Heart right ventricle (tissue), 16 donors: ENCODE data around the gene GNG7. TPM values are rescaled to one million over a fixed set of nuclear protein-coding genes. Genes with fewer than 3 reads are reported as not detected.
A peak's percentile ranks its signal among the peaks of the same experiment; 100 is the strongest.
"Not testable (repeated sequence)": the region's sequence is repeated elsewhere in the genome, so short reads cannot be mapped to it uniquely, and the experiment has no call there.

ENCODE experiments used
- ATAC-seq, 8 donors: fragments of 200-7000 bp; cut with Tn5 transposase; one replicate each; pipeline ENCODE4 v1.9.1; 2020; ENCODE audit warnings: mild to moderate bottlenecking in 8 of 8, moderate library complexity in 8 of 8, moderate number of reproducible peaks in 1 of 8
- DNase-seq, 2 donors: peaks; one replicate each; pipeline ENCODE4 v3.0.0-alpha.2; 2020
- H3K27ac ChIP-seq, 10 donors: fragments of 200-600 bp; sonication (generic) in 2 of 10; one replicate each; pipeline versions ENCODE4 v1.5.0 to v1.8.0; 2020 to 2022; ENCODE audit warnings: mild to moderate bottlenecking in 3 of 10
- H3K27me3 ChIP-seq, 7 donors: fragments of 200-600 bp; one replicate each; pipeline ENCODE4 v1.8.0; 2021 to 2022; ENCODE audit warnings: mild to moderate bottlenecking in 2 of 7
- H3K36me3 ChIP-seq, 9 donors: fragments of 200-600 bp; sonication (generic) in 1 of 9; one replicate each; pipeline versions ENCODE4 v1.5.0 to v1.8.0; 2020 to 2022; ENCODE audit warnings: mild to moderate bottlenecking in 2 of 9
- H3K4me1 ChIP-seq, 9 donors: fragments of 200-600 bp; sonication (generic) in 1 of 9; one replicate each; pipeline versions ENCODE4 v1.5.0 to v1.8.0; 2020 to 2022; ENCODE audit warnings: mild to moderate bottlenecking in 4 of 9
- H3K4me3 ChIP-seq, 10 donors: fragments of 200-600 bp; sonication (generic) in 2 of 10; one replicate each; pipeline versions ENCODE4 v1.5.0 to v1.8.0; 2020 to 2022; ENCODE audit warnings: mild to moderate bottlenecking in 7 of 10, moderate library complexity in 2 of 10
- H3K9me3 ChIP-seq, 11 donors: fragments of 200-600 bp in 10 of 11; sonication (generic) in 2 of 11; one replicate each; pipeline versions ENCODE4 v1.5.0 to v1.8.0; 2013 to 2022; ENCODE audit warnings: mild to moderate bottlenecking in 2 of 11, control low read depth in 1 of 11, moderate library complexity in 1 of 11
- WGBS, 2 donors: extraction: QIAGEN DNeasy Blood & Tissue Kit; methylation state at CpG; one replicate each; pipeline ENCODE4 v1.1.7; 2013; ENCODE audit warnings: inconsistent platforms in 1 of 2; 5-methylcytosine and 5-hydroxymethylcytosine counted together
- intact Hi-C, 10 donors: fragments of 100-400 bp; cut with DNase I; formaldehyde crosslinking; loops; one replicate each; pipeline versions ENCODE4 v1.11.1 to v1.14.2; 2022
- polyA plus RNA-seq, 2 donors: library from polyadenylated mRNA; stranded (reverse); fragments of 200-250 nt; gene quantifications; one replicate each; pipeline ENCODE4 v1.2.3, GENCODE V29; 2013
- total RNA-seq, 10 donors: library from RNA; stranded (reverse); fragmentation: NEBNext Ultra II Directional in 3 of 10; extraction: Animal tissue kit (Norgen Biotek cat#: 25700) in 3 of 10; gene quantifications; one replicate each; pipeline versions ENCODE4 v1.2.1 to v1.2.4, GENCODE V29; 2021 to 2023
- TF ChIP-seq, protein P1 (sequence below), 9 donors: fragments of 200-600 bp; sonication (generic) in 2 of 9; IDR thresholded peaks; one replicate each; pipeline versions ENCODE4 v1.5.0 to v1.8.0; 2021 to 2022; ENCODE audit warnings: antibody characterized with exemption in 9 of 9, mild to moderate bottlenecking in 5 of 9, moderate library complexity in 1 of 9
- donor health status: Arrhythmogenic right ventricular cardiomyopathy.
- donor health status: ischemic (EF 13 %, LVEDD 7.1; RV severe dilation, severe dysfunction).
- donor health status: healthy with polysubstance abuse.
- donor health status: DM: no; HTN: yes; CAD: no.
- donor health status: DM: no; HTN: no; CAD: no.
- donor health status: ischemic (EF 25% LVEDD 6.9; RV normal size, moderate dysfunction).
- donor health status: ischemic (EF 25% LVEDD 5.7; RV mildly dilated, moderate dysfunction).
- donor health status: healthy.
- donor health status: DM: yes; HTN: yes; CAD: no.
- donor health status: Ischemic cardiomyopathy.
- donor health status: ischemic (EF 35%, LVEDD 5.7; RV mildly dilated, moderate dysfunction).
- donor health status: nonischemic (EF 11% LVEDD 7.7; RV severe dilation, severe dysfunction).
- donor health status: DM: yes; HTN: yes; CAD: no.
- donor health status: PGD.
- donor health status: ischemic (EF 29% LVEDD 5.4; RV normal size, mild dysfunction).
- donor health status: nonischemic (EF 23%, LVEDD 6.1; RV moderate dilation, normal function).

Gene GNG7
- total and polyA plus RNA-seq, 12 donors = 8.4 to 56.9 (median 39.1) TPM

DNA sequence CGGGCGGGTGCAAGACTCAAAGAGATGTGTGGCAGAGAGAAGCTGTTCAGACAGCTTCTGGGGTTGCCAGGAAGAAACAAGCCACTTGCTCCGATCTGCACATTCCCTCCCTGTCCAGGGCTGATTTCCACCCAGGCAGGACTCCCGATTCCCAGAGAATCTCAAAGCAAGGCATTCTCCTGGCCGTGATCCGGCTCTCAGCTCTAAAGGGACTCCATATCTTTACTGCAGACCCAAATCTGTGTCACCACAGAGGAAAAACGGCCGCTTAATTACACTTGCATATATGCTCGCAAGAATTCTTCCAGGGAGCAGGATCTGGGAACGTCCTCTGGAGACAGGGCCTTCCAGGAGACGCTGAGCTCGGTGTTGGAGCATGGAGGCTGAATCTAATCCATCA lies 25.7 kb downstream of the GNG7 start:
- H3K27ac ChIP-seq = no peak overlapping the region
- H3K27me3 ChIP-seq = no peaks in the 10 kb centered on the region
- H3K9me3 ChIP-seq = no peaks in the 10 kb centered on the region
- H3K4me1 ChIP-seq = peaks cover 0 to 25% (median 6%) of the 10 kb centered on the region in 9 donors
- H3K36me3 ChIP-seq = peaks cover 0 to 5% (median 0%) of the 10 kb centered on the region in 9 donors
- TF ChIP-seq, protein P1, sequence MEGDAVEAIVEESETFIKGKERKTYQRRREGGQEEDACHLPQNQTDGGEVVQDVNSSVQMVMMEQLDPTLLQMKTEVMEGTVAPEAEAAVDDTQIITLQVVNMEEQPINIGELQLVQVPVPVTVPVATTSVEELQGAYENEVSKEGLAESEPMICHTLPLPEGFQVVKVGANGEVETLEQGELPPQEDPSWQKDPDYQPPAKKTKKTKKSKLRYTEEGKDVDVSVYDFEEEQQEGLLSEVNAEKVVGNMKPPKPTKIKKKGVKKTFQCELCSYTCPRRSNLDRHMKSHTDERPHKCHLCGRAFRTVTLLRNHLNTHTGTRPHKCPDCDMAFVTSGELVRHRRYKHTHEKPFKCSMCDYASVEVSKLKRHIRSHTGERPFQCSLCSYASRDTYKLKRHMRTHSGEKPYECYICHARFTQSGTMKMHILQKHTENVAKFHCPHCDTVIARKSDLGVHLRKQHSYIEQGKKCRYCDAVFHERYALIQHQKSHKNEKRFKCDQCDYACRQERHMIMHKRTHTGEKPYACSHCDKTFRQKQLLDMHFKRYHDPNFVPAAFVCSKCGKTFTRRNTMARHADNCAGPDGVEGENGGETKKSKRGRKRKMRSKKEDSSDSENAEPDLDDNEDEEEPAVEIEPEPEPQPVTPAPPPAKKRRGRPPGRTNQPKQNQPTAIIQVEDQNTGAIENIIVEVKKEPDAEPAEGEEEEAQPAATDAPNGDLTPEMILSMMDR (IDR thresholded peaks at IDR 0.05) = no peak
- DNase-seq (no peak), ATAC-seq (no peak)
- intact Hi-C loops = no loop called here
- 71 to 74% methylated on average over 12 of the region's 12 CpGs for WGBS, 2 donors
- H3K4me3 ChIP-seq = no peak overlapping the region

DNA sequence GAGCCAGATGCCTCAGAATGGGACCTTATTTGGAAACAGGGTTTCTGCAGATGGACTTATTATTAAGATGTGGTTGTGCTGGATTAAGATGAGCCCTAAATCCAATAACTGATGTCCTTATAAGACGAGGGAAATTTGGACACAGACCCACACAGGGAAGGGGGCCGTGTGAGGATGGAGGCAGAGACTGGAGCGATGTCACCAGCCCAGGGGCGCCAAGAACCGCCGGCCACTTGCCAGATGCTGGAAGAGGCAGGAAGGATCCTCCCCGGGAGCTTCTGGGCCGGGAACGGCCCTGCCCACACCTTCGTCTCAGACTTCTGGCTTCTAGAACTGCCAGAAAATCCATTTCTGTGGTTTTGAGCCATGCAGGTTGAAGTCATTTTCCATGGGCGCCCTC lies 26.6 kb downstream of the GNG7 start:
- no peaks in the 10 kb centered on the region for H3K36me3 ChIP-seq
- peak overlapping the region in 4 of 10 donors; percentile 21 to 43 (median 29) for H3K4me3 ChIP-seq
- WGBS, 2 donors = 23 to 29% methylated on average over 11 of the region's 11 CpGs
- no peak for DNase-seq
- peak in 7 of 8 donors; percentile 28 to 48 (median 41) for ATAC-seq
- H3K27ac ChIP-seq = peak overlapping the region in 8 of 10 donors; percentile 71 to 88 (median 78)
- no peaks in the 10 kb centered on the region for H3K9me3 ChIP-seq
- no peaks in the 10 kb centered on the region for H3K27me3 ChIP-seq
- H3K4me1 ChIP-seq = peaks cover 0 to 32% (median 10%) of the 10 kb centered on the region in 9 donors
- TF ChIP-seq, protein P1 (IDR thresholded peaks at IDR 0.05) = no peak
- intact Hi-C loops = no loop called here

DNA sequence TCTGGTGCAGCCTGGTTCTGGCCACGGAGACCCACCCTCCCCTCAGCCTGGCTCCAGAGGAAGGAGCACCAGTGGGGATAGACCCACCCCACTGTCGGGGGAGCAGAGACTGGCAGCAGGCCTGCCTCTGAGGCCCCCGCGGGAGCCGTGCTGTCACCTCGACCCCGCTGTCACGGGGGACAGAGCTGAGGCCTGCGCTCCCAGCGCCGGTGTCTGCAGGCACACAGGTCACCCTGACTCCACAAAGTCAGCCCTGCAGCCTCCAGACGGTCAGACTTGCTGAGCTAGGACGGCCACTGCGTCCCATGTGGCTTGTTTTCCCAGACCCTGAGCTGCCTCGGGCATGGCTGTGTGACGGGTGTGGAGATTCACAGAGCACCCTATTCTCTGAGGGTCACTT lies 32.3 kb downstream of the GNG7 start:
- 64 to 70% methylated on average over 16 of the region's 16 CpGs for WGBS, 2 donors
- ATAC-seq (peak in 3 of 8 donors; percentile 12 to 38 (median 32)), DNase-seq (no peak)
- Histone ChIP-seq H3K4me1 (peaks cover 0 to 30% (median 7%) of the 10 kb centered on the region in 9 donors), H3K9me3 (no peaks in the 10 kb centered on the region), H3K27me3 (no peaks in the 10 kb centered on the region), H3K4me3 (no peak overlapping the region), H3K36me3 (no peaks in the 10 kb centered on the region), H3K27ac (peak overlapping the region in 3 of 10 donors; percentile 5 to 53 (median 21))
- intact Hi-C loops = no loop called here
- TF ChIP-seq, protein P1 (IDR thresholded peaks at IDR 0.05) = no peak

DNA sequence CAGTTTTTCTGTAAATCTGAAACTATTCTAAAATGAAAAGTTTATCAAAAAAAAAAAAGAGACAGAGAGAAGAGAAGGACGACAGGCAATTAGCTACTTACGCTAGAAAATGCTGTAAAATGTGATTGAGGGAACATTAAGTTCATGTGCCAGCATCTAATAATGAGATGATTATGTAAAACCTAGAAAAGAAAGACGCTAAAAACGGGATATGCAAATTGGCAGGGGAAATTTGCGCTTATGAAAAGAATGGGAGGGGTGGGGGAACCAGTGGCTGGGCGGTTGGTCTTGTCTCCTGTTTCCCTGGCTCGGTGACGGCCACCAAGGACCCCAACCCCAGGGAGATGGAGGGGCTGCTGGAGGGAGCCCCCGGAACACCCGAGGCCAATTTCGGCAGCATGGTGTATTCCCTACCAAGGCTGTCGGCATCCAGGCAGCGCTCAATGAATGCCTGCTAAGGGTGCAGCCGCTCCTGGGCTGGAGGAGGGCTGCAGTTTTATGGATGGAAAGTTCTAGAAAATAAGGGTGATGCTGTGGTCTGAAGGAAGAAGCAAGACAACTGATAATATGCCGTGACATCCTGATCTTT lies 34.2 kb downstream of the GNG7 start:
- no peaks in the 10 kb centered on the region for H3K36me3 ChIP-seq
- peaks cover 0 to 2% (median 0%) of the 10 kb centered on the region in 11 donors for H3K9me3 ChIP-seq
- WGBS, 2 donors = 77 to 86% methylated on average over 15 of the region's 15 CpGs
- no peak overlapping the region for H3K4me3 ChIP-seq
- no peaks in the 10 kb centered on the region for H3K27me3 ChIP-seq
- DNase-seq (no peak), ATAC-seq (no peak)
- H3K27ac ChIP-seq = no peak overlapping the region
- TF ChIP-seq, protein P1 (IDR thresholded peaks at IDR 0.05) = no peak
- intact Hi-C loops = no loop called here
- H3K4me1 ChIP-seq = peaks cover 0 to 36% (median 8%) of the 10 kb centered on the region in 9 donors

DNA sequence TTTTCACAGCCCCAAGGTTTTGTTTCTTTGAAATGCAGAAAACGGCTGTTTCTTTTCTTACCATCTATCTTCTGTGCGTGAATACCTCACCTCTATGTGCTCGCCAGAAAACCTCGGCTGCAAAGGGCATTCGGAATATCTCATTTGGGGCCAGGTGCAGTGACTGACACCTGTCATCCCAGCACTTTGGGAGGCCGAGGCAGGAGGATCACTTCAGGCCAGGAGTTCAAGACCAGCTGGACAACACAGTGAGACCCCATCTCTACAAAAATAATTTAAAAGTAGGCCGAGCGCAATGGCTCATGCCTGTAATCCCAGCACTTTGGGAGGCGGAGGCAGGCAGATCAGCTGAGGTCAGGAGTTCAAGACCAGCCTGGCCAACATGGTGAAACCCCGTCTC lies 35.1 kb downstream of the GNG7 start:
- Histone ChIP-seq H3K4me1 (peaks cover 0 to 36% (median 8%) of the 10 kb centered on the region in 9 donors), H3K9me3 (peaks cover 0 to 11% (median 0%) of the 10 kb centered on the region in 11 donors)
- H3K27ac ChIP-seq, DNase-seq, intact Hi-C loops, H3K4me3 ChIP-seq, H3K36me3 ChIP-seq, H3K27me3 ChIP-seq, ATAC-seq: not testable (repeated sequence)
- 92% methylated on average over 10 of the region's 10 CpGs for WGBS, 2 donors
